ENCODE results near the gene PRR20C. TPM values are rescaled to one million over a fixed set of nuclear protein-coding genes. Genes with fewer than 3 reads are reported as not detected.

Gene PRR20C
- total and polyA plus RNA-seq, 8 donors = not detected

- Histone ChIP-seq H3K27me3 (no peaks in the 10 kb centered on the region), H3K9me3 (peaks cover 0 to 4% (median 0%) of the 10 kb centered on the region in 4 donors), H3K27ac (no peak overlapping the region), H3K4me1 (no peaks in the 10 kb centered on the region), H3K36me3 (no peaks in the 10 kb centered on the region), H3K4me3 (no peak overlapping the region)
- WGBS, 5 donors = 64 to 85% (median 75%) methylated on average over 1 of the region's 1 CpG
- intact Hi-C loops (cut with DNase I; ENCODE audit: low total_unique reads) = no loop called here
- DNase-seq = no peak
- no peak for TF ChIP-seq EP300 (IDR thresholded peaks at IDR 0.05)
- TF ChIP-seq POLR2AphosphoS5 (IDR thresholded peaks at IDR 0.05) = no peak
- no peak for TF ChIP-seq POLR2A (IDR thresholded peaks at IDR 0.05)
- TF ChIP-seq CTCF (IDR thresholded peaks at IDR 0.05) = no peak
These were observed 37.8 kb downstream of the PRR20C start for GRCh38 chr13:57191667-57192066.

Small RNA genes lying within 50 kb of the gene (small RNA-seq; reads per million reads assigned to genes)
- gene PRR20FP = 0 reads per million in 4 donors

Other genes with a start within 250 kb of the PRR20C start
- gene PRR20A, start 13.1 kb upstream of the PRR20C start, total RNA-seq = not detected
- gene PRR20A, start 13.1 kb upstream of the PRR20C start, polyA plus RNA-seq = not detected
- gene PRR20B, start 6.6 kb upstream of the PRR20C start, total RNA-seq = not detected
- gene PRR20B, start 6.6 kb upstream of the PRR20C start, polyA plus RNA-seq = not detected
- gene PRR20D, start 6.6 kb downstream of the PRR20C start, total RNA-seq = not detected
- gene PRR20D, start 6.6 kb downstream of the PRR20C start, polyA plus RNA-seq = not detected
- gene PRR20E, start 13.1 kb downstream of the PRR20C start, total RNA-seq = not detected
- gene PRR20E, start 13.1 kb downstream of the PRR20C start, polyA plus RNA-seq = not detected

Data from stomach (tissue), 9 donors.